WERI-Rb-1 (cell line): Measurements from ENCODE around the gene MYO10.

Experiments
- DNase-seq: peaks from one replicate; pipeline ENCODE4 v3.0.0-alpha.2; 2020
- H3K27ac ChIP-seq: fragments of 250-450 bp; sonication (Bioruptor Pico); 2 replicates; pipeline ENCODE4 v1.5.1; 2020; ENCODE audit warnings: mild to moderate bottlenecking, moderate library complexity
- H3K27me3 ChIP-seq: fragments of 250-450 bp; sonication (Bioruptor Pico); 2 replicates; pipeline ENCODE4 v1.5.1; 2021; ENCODE audit warnings: mild to moderate bottlenecking, low read depth, moderate library complexity; ENCODE audit not compliant: insufficient read depth, severe bottlenecking
- H3K36me3 ChIP-seq: fragments of 250-450 bp; sonication (Bioruptor Pico); 2 replicates; pipeline ENCODE4 v1.5.1; 2020; ENCODE audit warnings: mild to moderate bottlenecking, moderate library complexity
- H3K4me3 ChIP-seq: 2 replicates; pipeline ENCODE4 v1.5.1; 2011; ENCODE audit warnings: low read depth, mild to moderate bottlenecking, control low read depth, low read length
- H3K9me3 ChIP-seq: fragments of 250-450 bp; sonication (Bioruptor Pico); 2 replicates; pipeline ENCODE4 v1.5.1; 2021; ENCODE audit warnings: mild to moderate bottlenecking, moderate library complexity; ENCODE audit not compliant: severe bottlenecking
- CTCF ChIP-seq: IDR thresholded peaks from 2 replicates; pipeline ENCODE4 v1.5.1; 2011; ENCODE audit warnings: low read depth, mild to moderate bottlenecking, control low read depth, inconsistent platforms, low read length

The MYO10 gene

GRCh38 chr5:16903480-16904300, 32.4 kb downstream of the MYO10 start:
- no peaks in the 10 kb centered on the region; the same call in 1 of the 2 replicates for H3K36me3 ChIP-seq
- H3K27me3 ChIP-seq = no peaks in the 10 kb centered on the region
- H3K9me3 ChIP-seq = no peaks in the 10 kb centered on the region
- DNase-seq = no peak
- no peak overlapping the region for H3K4me3 ChIP-seq
- no peak for TF ChIP-seq CTCF
- H3K27ac ChIP-seq = peak overlapping the region; percentile 52

DNA sequence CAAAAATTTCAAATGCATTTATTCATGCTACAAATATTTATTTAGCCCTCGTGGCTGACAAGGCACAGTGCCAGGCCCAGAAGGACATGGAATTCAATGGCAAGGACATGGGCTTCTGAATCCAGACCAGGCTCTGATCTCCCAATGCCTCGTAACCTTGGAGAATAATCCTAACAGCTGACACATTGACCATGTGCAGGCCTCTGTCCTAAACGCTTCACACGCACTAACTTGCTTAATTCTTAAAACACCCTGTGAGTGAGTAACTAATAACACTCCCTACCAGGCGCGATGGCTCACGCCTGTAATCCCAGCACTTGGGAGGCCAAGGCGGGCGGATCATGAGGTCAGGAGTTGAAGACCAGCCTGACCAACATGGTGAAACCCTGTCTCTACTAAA, 33.2 kb downstream of the MYO10 start:
- DNase-seq = peak; percentile 90
- no peak for TF ChIP-seq CTCF

DNA sequence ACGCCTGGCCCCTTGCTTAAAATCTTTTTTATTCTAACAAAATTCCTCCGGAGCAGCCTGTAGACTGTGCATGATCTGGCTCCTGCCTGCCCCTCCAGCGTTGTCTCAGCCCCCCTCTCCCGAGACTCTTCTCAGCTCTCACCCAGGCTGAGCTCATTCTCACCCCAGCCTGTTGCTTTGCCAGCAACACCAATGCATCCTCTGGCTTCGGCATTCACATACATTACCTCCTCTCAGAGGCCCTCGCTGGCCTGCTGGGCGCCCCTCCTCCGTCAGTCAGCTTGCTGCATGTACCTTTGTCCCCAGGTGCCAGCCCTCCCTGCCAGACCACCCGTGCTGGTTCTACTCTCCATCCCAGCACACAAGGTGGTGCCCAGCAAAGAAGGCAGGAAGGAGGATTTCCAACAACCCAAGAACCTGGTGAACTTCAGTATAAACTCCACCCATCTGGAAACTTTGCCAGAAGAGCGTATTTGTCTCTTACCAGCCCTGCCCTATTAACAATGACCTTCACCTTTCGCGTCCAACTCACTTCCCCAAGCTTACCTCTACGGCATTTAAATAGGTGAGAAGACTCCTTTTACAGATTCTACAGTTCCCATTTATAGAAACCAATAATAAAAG, 35.0 kb downstream of the MYO10 start:
- no peak for TF ChIP-seq CTCF
- Histone ChIP-seq H3K9me3 (no peaks in the 10 kb centered on the region), H3K27ac (peak overlapping the region; percentile 52), H3K4me3 (no peak overlapping the region), H3K36me3 (no peaks in the 10 kb centered on the region), H3K27me3 (no peaks in the 10 kb centered on the region)
- no peak for DNase-seq

More for the DNA sequence above, 33.2 kb downstream of the MYO10 start:
- Histone ChIP-seq H3K9me3 (no peaks in the 10 kb centered on the region), H3K27me3 (no peaks in the 10 kb centered on the region), H3K36me3 (no peaks in the 10 kb centered on the region), H3K4me3 (no peak overlapping the region), H3K27ac (peak overlapping the region; percentile 52)

GRCh38 chr5:16899171-16899570, 36.9 kb downstream of the MYO10 start:
- no peaks in the 10 kb centered on the region for H3K27me3 ChIP-seq
- DNase-seq = peak; percentile 37
- H3K27ac ChIP-seq = no peak overlapping the region
- H3K36me3 ChIP-seq = no peaks in the 10 kb centered on the region
- no peaks in the 10 kb centered on the region for H3K9me3 ChIP-seq
- no peak overlapping the region for H3K4me3 ChIP-seq
- no peak for TF ChIP-seq CTCF

DNA sequence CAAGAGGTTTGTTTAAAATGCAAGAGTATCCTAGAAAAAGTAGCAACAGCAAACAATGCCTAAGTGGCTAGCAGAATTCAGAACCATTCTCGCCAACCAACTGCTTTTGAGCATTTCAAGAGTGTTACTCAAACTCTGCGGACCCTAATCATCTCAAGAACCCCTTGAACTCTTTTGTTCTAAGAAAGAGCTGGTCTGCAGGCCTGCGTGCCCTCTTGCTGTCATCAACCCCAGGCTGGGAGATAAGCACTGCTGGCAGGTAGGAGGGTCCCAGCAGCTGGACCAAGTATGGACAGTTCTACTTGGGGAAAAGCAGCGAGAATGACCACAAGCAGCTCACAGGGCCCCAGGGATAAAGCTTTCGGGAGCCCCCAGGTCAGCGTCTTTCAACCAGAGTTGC, 38.3 kb downstream of the MYO10 start:
- TF ChIP-seq CTCF = no peak
- H3K27me3 ChIP-seq = no peaks in the 10 kb centered on the region
- no peaks in the 10 kb centered on the region for H3K36me3 ChIP-seq
- H3K4me3 ChIP-seq = no peak overlapping the region
- DNase-seq = no peak
- H3K27ac ChIP-seq = no peak overlapping the region
- no peaks in the 10 kb centered on the region for H3K9me3 ChIP-seq

GRCh38 chr5:16897284-16897704, 38.8 kb downstream of the MYO10 start:
- DNase-seq = no peak
- Histone ChIP-seq H3K36me3 (no peaks in the 10 kb centered on the region), H3K27ac (no peak overlapping the region), H3K9me3 (no peaks in the 10 kb centered on the region), H3K4me3 (no peak overlapping the region), H3K27me3 (no peaks in the 10 kb centered on the region)
- no peak for TF ChIP-seq CTCF
